Mesodermal cell (in vitro differentiated cells): ENCODE measurements around the gene UNC119B.
"Not testable (repeated sequence)": the region's sequence is repeated elsewhere in the genome, so short reads cannot be mapped to it uniquely, and the experiment has no call there.

ENCODE experiments used
- H3K27ac ChIP-seq: 2 replicates; pipeline ENCODE4 v1.7.0; 2013; ENCODE audit warnings: mild to moderate bottlenecking, low read depth, low read length, moderate library complexity; ENCODE audit not compliant: severe bottlenecking
- H3K36me3 ChIP-seq: 2 replicates; pipeline ENCODE4 v1.7.1; 2013; ENCODE audit warnings: mild to moderate bottlenecking, low read length, moderate library complexity; ENCODE audit not compliant: control insufficient read depth, insufficient read depth
- H3K4me1 ChIP-seq: one replicate; pipeline ENCODE4 v1.7.1; 2013; ENCODE audit warnings: mild to moderate bottlenecking, low read length; ENCODE audit not compliant: insufficient read depth, control insufficient read depth, poor library complexity, severe bottlenecking
- H3K4me3 ChIP-seq: 2 replicates; pipeline ENCODE4 v1.7.0; 2013; ENCODE audit warnings: low read length, control low read depth, mild to moderate bottlenecking; ENCODE audit not compliant: insufficient read depth, poor library complexity, severe bottlenecking; ENCODE audit errors: extremely low read depth
- H3K9me3 ChIP-seq: 2 replicates; pipeline ENCODE4 v1.7.1; 2013; ENCODE audit warnings: mild to moderate bottlenecking, low read length, moderate library complexity; ENCODE audit not compliant: control insufficient read depth
- WGBS, 2 experiments: methylation state at CpG; one replicate each; pipeline ENCODE4 v1.1.5; 2013; ENCODE audit warnings: missing lambda C conversion rate in 2 of 2; ENCODE audit not compliant: insufficient coverage in 2 of 2; 5-methylcytosine and 5-hydroxymethylcytosine counted together

The UNC119B gene

DNA sequence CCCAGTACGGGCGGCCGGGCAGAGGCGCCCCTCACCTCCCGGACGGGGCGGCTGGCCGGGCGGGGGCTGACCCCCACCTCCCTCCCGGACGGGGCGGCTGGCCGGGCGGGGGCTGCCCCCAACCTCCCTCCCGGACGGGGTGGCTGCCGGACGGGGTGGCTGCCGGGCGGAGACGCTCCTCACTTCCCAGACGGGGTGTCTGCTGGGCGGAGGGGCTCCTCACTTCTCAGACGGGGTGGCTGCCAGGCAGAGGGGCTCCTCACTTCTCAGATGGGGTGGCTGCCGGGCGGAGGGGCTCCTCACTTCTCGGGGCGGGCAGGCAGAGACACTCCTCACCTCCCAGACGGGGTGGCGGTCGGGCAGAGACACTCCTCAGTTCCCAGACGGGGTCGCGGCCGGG lies 21.9 kb downstream of the UNC119B start:
- not testable (repeated sequence) for H3K4me3 ChIP-seq, H3K36me3 ChIP-seq
- WGBS, 2 experiments: 98 to 100% methylated on average over 14 to 18 of the region's 35 CpGs

DNA sequence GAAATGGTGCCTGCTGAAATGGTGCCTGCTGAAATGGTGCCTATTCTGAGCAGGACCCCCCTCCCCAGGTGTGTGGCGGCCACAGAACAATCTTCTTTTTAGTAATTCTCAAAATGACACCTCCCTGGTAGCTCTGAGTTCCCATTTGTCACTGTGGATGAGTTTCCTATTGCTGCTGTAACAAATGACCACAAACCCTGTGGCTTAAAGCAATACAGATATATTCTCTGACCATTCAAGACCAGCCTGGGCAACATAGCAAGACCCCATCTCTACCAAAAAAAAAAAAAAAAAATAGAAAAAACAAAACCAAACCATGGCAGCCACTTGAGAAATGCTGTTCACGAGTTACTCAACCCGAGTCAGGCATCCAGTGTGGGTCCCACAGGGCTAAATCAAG lies 23.3 kb downstream of the UNC119B start:
- H3K36me3 ChIP-seq: peaks cover 6% of the 10 kb centered on the region
- H3K27ac ChIP-seq: no peak overlapping the region
- H3K4me3 ChIP-seq: no peak overlapping the region
- 100% methylated on average over 2 to 3 of the region's 3 CpGs for WGBS, 2 experiments
- no peaks in the 10 kb centered on the region for H3K4me1 ChIP-seq
- H3K9me3 ChIP-seq: no peaks in the 10 kb centered on the region

More for the DNA sequence above, 21.9 kb downstream of the UNC119B start:
- H3K27ac ChIP-seq, H3K4me1 ChIP-seq, H3K9me3 ChIP-seq: not testable (repeated sequence)

DNA sequence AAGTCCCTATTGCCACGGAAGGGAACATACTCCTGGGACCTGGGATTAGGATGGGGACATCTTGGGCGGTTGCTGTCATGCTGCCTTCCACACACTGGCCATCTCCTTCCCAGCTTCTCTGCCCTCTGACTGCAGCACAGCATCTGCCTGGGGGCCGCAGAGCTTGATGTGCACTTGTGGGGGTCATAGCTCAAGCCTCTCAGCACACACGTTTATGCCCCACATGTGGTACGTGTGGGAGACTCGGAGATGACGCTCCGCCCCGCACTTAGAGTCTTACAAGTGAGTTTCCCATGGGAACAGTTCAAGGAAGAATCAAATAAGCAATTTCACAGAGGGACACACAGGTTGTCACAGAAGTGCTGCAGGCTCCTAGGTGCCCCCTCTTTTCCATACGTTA lies 24.0 kb downstream of the UNC119B start:
- Histone ChIP-seq H3K9me3 (no peaks in the 10 kb centered on the region), H3K4me1 (no peaks in the 10 kb centered on the region), H3K4me3 (no peak overlapping the region), H3K27ac (no peak overlapping the region), H3K36me3 (peaks cover 6% of the 10 kb centered on the region)
- 89 to 96% methylated on average over 10 of the region's 10 CpGs for WGBS, 2 experiments

DNA sequence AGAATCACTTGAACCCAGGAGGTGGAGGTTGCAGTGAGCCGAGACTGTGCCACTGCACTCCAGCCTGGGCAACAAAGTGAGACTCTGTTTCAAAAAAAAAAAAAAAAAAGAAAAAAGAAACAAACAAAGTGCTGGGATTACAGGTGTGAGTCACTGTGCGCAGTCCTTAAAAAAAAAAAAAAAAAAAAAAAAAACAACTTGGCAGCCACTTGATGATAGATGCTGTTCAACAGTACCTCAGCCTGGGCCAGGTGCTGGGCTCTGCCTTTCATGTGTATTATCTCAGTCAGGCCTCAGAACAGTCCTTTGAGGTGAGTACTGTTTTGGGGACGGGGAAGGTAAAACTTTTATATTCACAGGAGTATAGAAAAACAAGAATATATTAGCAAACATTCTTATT lies 24.9 kb downstream of the UNC119B start:
- WGBS, 2 experiments: 100% methylated on average over 1 of the region's 3 CpGs; no CpG with 5 or more reads in 1 of the 2 experiments
- Histone ChIP-seq H3K4me1 (no peaks in the 10 kb centered on the region), H3K9me3 (no peaks in the 10 kb centered on the region), H3K36me3 (peaks cover 3% of the 10 kb centered on the region), H3K27ac (no peak overlapping the region), H3K4me3 (no peak overlapping the region)

DNA sequence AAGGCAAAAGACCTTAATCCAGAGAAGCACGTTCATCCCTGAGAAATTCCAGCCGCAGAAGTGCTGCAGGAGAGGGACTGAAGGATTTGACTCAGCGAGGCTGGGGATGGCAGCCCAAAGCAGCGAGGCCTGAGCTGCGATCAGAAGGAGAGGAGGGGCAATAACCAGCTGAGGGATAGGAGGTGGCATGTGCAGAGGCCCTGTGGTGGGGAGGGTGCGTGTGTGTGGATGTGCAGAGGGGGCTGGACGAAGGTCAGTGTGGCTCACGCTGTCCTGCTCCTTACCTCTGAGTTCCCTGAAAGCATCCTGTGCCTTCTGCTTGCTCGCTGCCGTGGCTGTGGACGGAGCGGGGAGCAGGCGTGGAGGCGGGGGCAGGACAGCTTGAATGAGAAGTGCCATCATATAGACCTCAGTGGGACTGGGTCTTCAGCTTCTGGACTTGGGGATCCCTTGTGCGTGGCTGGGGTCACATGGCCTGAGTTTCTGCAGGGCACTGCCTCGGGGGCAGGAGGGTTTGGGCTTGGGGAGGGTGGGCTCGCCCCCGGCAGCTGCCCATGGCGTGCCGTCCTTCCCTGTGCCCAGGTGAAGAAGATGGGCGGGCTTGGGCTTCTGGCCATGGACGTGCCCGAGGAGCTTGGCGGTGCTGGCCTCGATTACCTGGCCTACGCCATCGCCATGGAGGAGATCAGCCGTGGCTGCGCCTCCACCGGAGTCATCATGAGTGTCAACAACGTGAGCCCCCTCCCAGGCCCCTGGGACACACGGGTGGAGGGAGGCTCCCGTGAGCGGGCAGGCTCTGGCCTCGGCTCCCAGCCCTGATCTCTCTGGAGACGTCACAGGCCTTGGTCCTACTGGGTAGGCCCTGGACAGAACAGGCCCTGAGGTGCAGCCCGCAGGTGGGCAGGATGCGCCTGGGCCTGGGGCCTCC lies 26.4 kb downstream of the UNC119B start:
- Histone ChIP-seq H3K4me3 (no peak overlapping the region), H3K4me1 (no peaks in the 10 kb centered on the region), H3K9me3 (no peaks in the 10 kb centered on the region), H3K27ac (no peak overlapping the region), H3K36me3 (no peaks in the 10 kb centered on the region)
- WGBS, 2 experiments: 89 to 96% methylated on average over 28 to 38 of the region's 38 CpGs

DNA sequence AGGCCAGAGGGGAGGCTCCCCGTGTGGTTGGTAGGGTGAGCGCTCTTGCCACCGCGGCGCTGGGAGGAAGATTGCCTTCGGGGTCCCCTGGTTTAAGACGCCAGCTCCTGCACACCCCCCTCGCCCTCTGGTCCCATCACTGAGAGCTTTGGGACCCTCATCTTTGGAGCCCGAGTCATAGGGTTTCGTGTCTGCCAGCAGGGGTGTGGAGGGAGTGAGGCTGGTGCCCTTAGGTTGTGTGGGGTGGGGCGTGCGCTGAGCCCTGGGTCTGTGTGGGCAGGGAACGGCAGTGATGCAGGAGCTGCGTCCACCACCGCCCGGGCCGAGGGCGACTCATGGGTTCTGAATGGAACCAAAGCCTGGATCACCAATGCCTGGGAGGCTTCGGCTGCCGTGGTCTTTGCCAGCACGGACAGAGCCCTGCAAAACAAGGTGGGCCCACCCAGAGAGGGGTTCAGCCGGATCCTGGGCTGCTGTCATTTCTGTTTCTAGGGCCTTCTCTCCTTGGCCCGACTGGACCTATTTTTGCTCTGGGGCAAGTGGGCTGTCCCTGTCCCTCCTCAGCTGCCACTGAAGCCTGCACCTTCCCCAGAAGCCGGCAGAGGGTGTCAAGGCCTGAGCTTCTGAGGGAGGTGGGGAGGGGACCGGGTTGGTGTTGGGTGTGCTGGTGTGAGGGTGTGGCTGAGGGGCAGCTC lies 27.4 kb downstream of the UNC119B start:
- H3K4me1 ChIP-seq: no peaks in the 10 kb centered on the region
- H3K9me3 ChIP-seq: no peaks in the 10 kb centered on the region
- no peak overlapping the region for H3K4me3 ChIP-seq
- no peak overlapping the region for H3K27ac ChIP-seq
- no peaks in the 10 kb centered on the region for H3K36me3 ChIP-seq
- 85 to 86% methylated on average over 14 to 20 of the region's 25 CpGs for WGBS, 2 experiments

DNA sequence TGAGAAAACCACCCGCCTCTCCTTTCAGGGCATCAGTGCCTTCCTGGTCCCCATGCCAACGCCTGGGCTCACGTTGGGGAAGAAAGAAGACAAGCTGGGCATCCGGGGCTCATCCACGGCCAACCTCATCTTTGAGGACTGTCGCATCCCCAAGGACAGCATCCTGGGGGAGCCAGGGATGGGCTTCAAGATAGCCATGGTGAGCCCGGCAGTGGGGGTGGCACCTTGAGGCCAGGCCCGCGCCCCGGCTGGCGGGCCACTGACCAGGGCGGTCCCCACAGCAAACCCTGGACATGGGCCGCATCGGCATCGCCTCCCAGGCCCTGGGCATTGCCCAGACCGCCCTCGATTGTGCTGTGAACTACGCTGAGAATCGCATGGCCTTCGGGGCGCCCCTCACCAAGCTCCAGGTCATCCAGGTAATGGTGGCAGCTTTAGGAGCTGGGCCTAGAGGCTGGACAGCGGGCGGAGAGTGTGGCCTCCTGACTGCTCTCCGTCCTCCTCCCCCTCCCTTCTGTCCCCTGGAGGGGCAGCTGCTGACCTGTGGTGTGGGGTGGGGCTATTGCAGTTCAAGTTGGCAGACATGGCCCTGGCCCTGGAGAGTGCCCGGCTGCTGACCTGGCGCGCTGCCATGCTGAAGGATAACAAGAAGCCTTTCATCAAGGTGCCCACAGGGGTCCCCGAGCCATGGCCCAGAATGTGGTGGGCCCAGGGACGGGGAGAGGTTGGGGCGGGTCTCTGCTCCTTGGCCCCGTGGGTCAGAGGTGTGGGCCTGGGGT lies 28.2 kb downstream of the UNC119B start:
- Histone ChIP-seq H3K4me1 (no peaks in the 10 kb centered on the region), H3K36me3 (no peaks in the 10 kb centered on the region), H3K9me3 (no peaks in the 10 kb centered on the region), H3K27ac (no peak overlapping the region), H3K4me3 (no peak overlapping the region)
- WGBS, 2 experiments: 89 to 93% methylated on average over 23 to 27 of the region's 31 CpGs

DNA sequence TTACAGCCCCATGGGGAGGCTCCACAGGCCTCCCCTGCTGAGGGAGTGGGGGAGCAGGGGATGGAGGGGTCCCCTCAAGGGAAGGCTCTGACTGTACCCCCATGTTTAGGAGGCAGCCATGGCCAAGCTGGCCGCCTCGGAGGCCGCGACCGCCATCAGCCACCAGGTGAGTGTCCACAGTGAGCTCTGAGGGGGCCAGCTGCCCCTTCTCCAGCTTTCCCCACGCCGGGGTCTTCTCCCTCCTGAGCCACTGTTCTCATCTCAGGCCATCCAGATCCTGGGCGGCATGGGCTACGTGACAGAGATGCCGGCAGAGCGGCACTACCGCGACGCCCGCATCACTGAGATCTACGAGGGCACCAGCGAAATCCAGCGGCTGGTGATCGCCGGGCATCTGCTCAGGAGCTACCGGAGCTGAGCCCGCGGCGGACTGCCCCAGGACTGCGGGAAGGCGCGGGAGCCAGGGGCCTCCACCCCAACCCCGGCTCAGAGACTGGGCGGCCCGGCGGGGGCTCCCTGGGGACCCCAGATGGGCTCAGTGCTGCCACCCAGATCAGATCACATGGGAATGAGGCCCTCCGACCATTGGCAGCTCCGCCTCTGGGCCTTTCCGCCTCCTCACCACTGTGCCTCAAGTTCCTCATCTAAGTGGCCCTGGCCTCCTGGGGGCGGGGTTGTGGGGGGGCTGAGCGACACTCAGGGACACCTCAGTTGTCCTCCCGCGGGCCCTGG lies 28.9 kb downstream of the UNC119B start:
- 95 to 96% methylated on average over 36 to 38 of the region's 38 CpGs for WGBS, 2 experiments
- H3K36me3 ChIP-seq: no peaks in the 10 kb centered on the region
- no peaks in the 10 kb centered on the region for H3K4me1 ChIP-seq
- H3K4me3 ChIP-seq: no peak overlapping the region
- H3K27ac ChIP-seq: no peak overlapping the region
- no peaks in the 10 kb centered on the region for H3K9me3 ChIP-seq

DNA sequence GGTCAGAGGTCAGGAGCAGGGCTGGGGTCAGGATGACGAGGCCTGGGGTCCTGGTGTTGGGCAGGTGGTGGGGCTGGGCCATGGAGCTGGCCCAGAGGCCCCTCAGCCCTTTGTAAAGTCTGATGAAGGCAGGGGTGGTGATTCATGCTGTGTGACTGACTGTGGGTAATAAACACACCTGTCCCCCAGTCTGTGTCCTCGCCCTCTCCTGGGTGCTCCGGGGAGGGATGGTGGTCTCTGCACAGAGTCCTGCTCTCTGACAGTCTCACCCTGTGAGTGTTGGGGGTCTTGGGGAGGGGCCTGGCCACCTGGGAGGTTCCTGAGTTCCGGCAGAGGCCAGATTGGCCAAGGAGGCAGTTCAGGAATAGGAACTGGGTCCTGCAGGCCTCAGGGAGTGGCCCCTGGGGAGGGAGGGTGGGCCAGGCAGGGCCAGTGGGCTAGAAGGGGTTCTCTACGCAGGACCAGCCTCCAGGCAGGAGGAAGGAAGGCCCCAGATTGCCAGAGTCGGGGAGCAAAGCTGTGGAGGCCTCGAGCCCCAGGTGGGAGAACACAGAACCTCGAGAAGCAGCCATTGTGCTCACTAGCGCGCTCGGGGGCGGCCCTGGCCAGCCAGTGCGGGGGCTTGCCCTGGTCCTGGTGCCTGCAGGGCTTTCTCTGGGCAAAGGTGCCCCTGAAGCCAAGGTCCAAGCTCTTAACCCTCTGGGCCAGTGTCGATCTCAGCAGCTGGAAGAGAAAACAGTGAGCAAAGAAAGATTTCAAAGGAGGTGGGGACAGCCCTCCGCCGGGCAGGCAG lies 29.8 kb downstream of the UNC119B start:
- Histone ChIP-seq H3K4me3 (no peak overlapping the region), H3K4me1 (no peaks in the 10 kb centered on the region), H3K9me3 (no peaks in the 10 kb centered on the region), H3K36me3 (no peaks in the 10 kb centered on the region), H3K27ac (no peak overlapping the region)
- 78 to 96% methylated on average over 13 to 14 of the region's 16 CpGs for WGBS, 2 experiments
